Breast epithelium (tissue), 4 donors: Measurements from ENCODE around the gene DLK1. TPM values are rescaled to one million over a fixed set of nuclear protein-coding genes. Genes with fewer than 3 reads are reported as not detected.

Source experiments
- DNase-seq, 2 donors: peaks; one replicate each; pipeline ENCODE4 v3.0.0-alpha.2; 2019; ENCODE audit warnings: low spot score in 2 of 2
- H3K27ac ChIP-seq, 2 donors: fragments of 200-600 bp; sonication (generic) in 1 of 2; one replicate each; pipeline ENCODE4 v1.5.1; 2016 to 2019; ENCODE audit warnings: mild to moderate bottlenecking in 1 of 2
- H3K27me3 ChIP-seq, 2 donors: fragments of 200-600 bp; sonication (generic) in 1 of 2; one replicate each; pipeline versions ENCODE4 v1.5.1 to v1.6.0; 2017 to 2019; ENCODE audit warnings: control low read depth in 1 of 2, mild to moderate bottlenecking in 1 of 2
- H3K36me3 ChIP-seq: fragments of 200-600 bp; one replicate; pipeline ENCODE4 v1.5.1; 2019
- H3K4me1 ChIP-seq, 2 donors: fragments of 200-600 bp; sonication (generic); one replicate each; pipeline ENCODE4 v1.5.1; 2016 to 2019; ENCODE audit warnings: control low read depth in 1 of 2
- H3K4me3 ChIP-seq, 3 donors: fragments of 200-600 bp; sonication (generic); 1 replicate in 2 of 3; 2 replicates in 1 of 3; pipeline ENCODE4 v1.5.1; 2016 to 2019; ENCODE audit warnings: mild to moderate bottlenecking in 3 of 3, moderate library complexity in 2 of 3
- H3K9me3 ChIP-seq, 2 donors: fragments of 200-600 bp; sonication (generic) in 1 of 2; one replicate each; pipeline ENCODE4 v1.5.1; 2016 to 2019; ENCODE audit warnings: control low read depth in 1 of 2
- CTCF ChIP-seq, 3 donors: fragments of 450-650 bp; IDR thresholded peaks; one replicate each; pipeline ENCODE4 v1.5.1; 2016 to 2017; ENCODE audit warnings: antibody characterized with exemption in 3 of 3, mild to moderate bottlenecking in 3 of 3, moderate library complexity in 3 of 3
- POLR2A ChIP-seq: fragments of 450-650 bp; IDR thresholded peaks from one replicate; pipeline ENCODE4 v1.6.1; 2016; ENCODE audit warnings: antibody characterized with exemption, mild to moderate bottlenecking, moderate library complexity
- POLR2AphosphoS5 ChIP-seq, 3 donors: sonication (generic); formaldehyde crosslinking; IDR thresholded peaks; one replicate each; pipeline ENCODE4 v1.6.1; 2017; ENCODE audit warnings: antibody characterized with exemption in 3 of 3
- intact Hi-C: fragments of 100-400 bp; cut with DNase I; formaldehyde crosslinking; loops from one replicate; pipeline ENCODE4 v1.15.1; 2023; ENCODE audit warnings: low total_unique reads
- total RNA-seq, 3 donors: library from RNA; depleted of rRNA; stranded (reverse); fragments of >200 nt; gene quantifications; one replicate each; pipeline ENCODE4 v1.1.0, GENCODE V29; 2016

DLK1 gene
- total RNA-seq, 3 donors from 2014 or later = 1.2 to 5.2 TPM; not detected in 1

- peak in 1 of 2 donors; percentile 47 for DNase-seq
- intact Hi-C loops = no loop called here
These were observed 46.9 kb downstream of the DLK1 start for GRCh38 chr14:100773331-100774163.

GRCh38 chr14:100774164-100774537 is 47.5 kb downstream of the DLK1 start:
- H3K27ac ChIP-seq = no peak overlapping the region
- DNase-seq = peak in 1 of 2 donors; percentile 24
- H3K36me3 ChIP-seq = no peaks in the 10 kb centered on the region
- H3K4me1 ChIP-seq = no peaks in the 10 kb centered on the region
- no peak for TF ChIP-seq CTCF (IDR thresholded peaks at IDR 0.05)
- intact Hi-C loops = no loop called here
- H3K27me3 ChIP-seq = peaks cover 0 to 4% of the 10 kb centered on the region in 2 donors
- H3K9me3 ChIP-seq = peaks cover 0 to 17% of the 10 kb centered on the region in 2 donors
- no peak overlapping the region for H3K4me3 ChIP-seq

More at GRCh38 chr14:100773331-100774163, 46.9 kb downstream of the DLK1 start:
- Histone ChIP-seq H3K27me3 (peaks cover 0 to 4% of the 10 kb centered on the region in 2 donors), H3K36me3 (no peaks in the 10 kb centered on the region), H3K27ac (no peak overlapping the region), H3K4me1 (no peaks in the 10 kb centered on the region), H3K9me3 (peaks cover 0 to 17% of the 10 kb centered on the region in 2 donors), H3K4me3 (no peak overlapping the region)
- no peak for TF ChIP-seq POLR2A

GRCh38 chr14:100775351-100775830 is 48.7 kb downstream of the DLK1 start:
- Histone ChIP-seq H3K27ac (no peak overlapping the region), H3K4me3 (no peak overlapping the region), H3K9me3 (peaks cover 0 to 17% of the 10 kb centered on the region in 2 donors), H3K27me3 (peaks cover 0 to 7% of the 10 kb centered on the region in 2 donors), H3K36me3 (no peaks in the 10 kb centered on the region), H3K4me1 (no peaks in the 10 kb centered on the region)
- intact Hi-C loops = no loop called here
- TF ChIP-seq POLR2A (no peak), CTCF (IDR thresholded peaks at IDR 0.05) (no peak), POLR2AphosphoS5 (IDR thresholded peaks at IDR 0.05) (no peak)
- no peak for DNase-seq

GRCh38 chr14:100775831-100776591 is 49.3 kb downstream of the DLK1 start:
- Histone ChIP-seq H3K9me3 (peaks cover 0 to 12% of the 10 kb centered on the region in 2 donors), H3K36me3 (no peaks in the 10 kb centered on the region), H3K27ac (no peak overlapping the region), H3K4me3 (no peak overlapping the region), H3K27me3 (peaks cover 0 to 4% of the 10 kb centered on the region in 2 donors), H3K4me1 (no peaks in the 10 kb centered on the region)
- no peak for TF ChIP-seq POLR2AphosphoS5 (IDR thresholded peaks at IDR 0.05)
- no peak for TF ChIP-seq POLR2A
- TF ChIP-seq CTCF (IDR thresholded peaks at IDR 0.05) = no peak
- DNase-seq = peak in 1 of 2 donors; percentile 35
- intact Hi-C loops = no loop called here

GRCh38 chr14:100776681-100777365 is 50.1 kb downstream of the DLK1 start:
- H3K4me1 ChIP-seq = no peaks in the 10 kb centered on the region
- H3K4me3 ChIP-seq = no peak overlapping the region
- H3K36me3 ChIP-seq = no peaks in the 10 kb centered on the region
- TF ChIP-seq POLR2AphosphoS5 (IDR thresholded peaks at IDR 0.05) (no peak), POLR2A (no peak), CTCF (IDR thresholded peaks at IDR 0.05) (no peak)
- DNase-seq = peak in 1 of 2 donors; percentile 31
- intact Hi-C loops = no loop called here
- peaks cover 0 to 4% of the 10 kb centered on the region in 2 donors for H3K9me3 ChIP-seq
- H3K27me3 ChIP-seq = peaks cover 0 to 4% of the 10 kb centered on the region in 2 donors
- no peak overlapping the region for H3K27ac ChIP-seq
